Keratinocyte (primary cell): ENCODE results near the gene VPS8. TPM values are rescaled to one million over a fixed set of nuclear protein-coding genes. Genes with fewer than 3 reads are reported as not detected.

Experiments used
- DNase-seq: peaks from one replicate; pipeline ENCODE4 v3.0.0-alpha.2; 2011; ENCODE audit warnings: low read depth, missing footprints, low spot score
- FAIRE-seq: peaks from 2 replicates; lab custom pipeline; 2011; peaks lifted over from hg19 to GRCh38; lab: Jason Lieb, UNC
- H2AFZ ChIP-seq: 2 replicates; pipeline ENCODE4 v1.6.0; 2012; ENCODE audit warnings: low read length, control low read depth, inconsistent platforms; ENCODE audit not compliant: control insufficient read depth
- H3K27ac ChIP-seq: 2 replicates; pipeline ENCODE4 v1.5.1; 2011; ENCODE audit warnings: low read length; ENCODE audit not compliant: control insufficient read depth, insufficient read depth
- H3K27me3 ChIP-seq: 3 replicates; pipeline ENCODE4 v1.6.0; 2011; ENCODE audit warnings: low read length; ENCODE audit not compliant: control insufficient read depth, insufficient read depth; ENCODE audit errors: extremely low read depth
- H3K36me3 ChIP-seq, 2 experiments: 2 replicates in 1 of 2; 3 replicates in 1 of 2; pipeline ENCODE4 v1.5.1; 2011; ENCODE audit warnings: low read length in 2 of 2, mild to moderate bottlenecking in 1 of 2; ENCODE audit not compliant: control insufficient read depth in 2 of 2, insufficient read depth in 2 of 2; ENCODE audit errors: extremely low read depth in 1 of 2
- H3K4me1 ChIP-seq: 3 replicates; pipeline ENCODE4 v1.5.1; 2011; ENCODE audit warnings: low read length; ENCODE audit not compliant: control insufficient read depth, insufficient read depth; ENCODE audit errors: extremely low read depth
- H3K4me2 ChIP-seq: 3 replicates; pipeline ENCODE4 v1.6.0; 2011; ENCODE audit warnings: low read depth, low read length; ENCODE audit not compliant: control insufficient read depth, insufficient read depth; ENCODE audit errors: extremely low read depth
- H3K4me3 ChIP-seq, 3 experiments: fragments of 200-600 bp in 1 of 3; sonication (generic) in 1 of 3; 2 replicates in 2 of 3; 3 replicates in 1 of 3; pipeline ENCODE4 v1.5.1; 2011 to 2016; ENCODE audit warnings: low read length in 3 of 3, mild to moderate bottlenecking in 3 of 3, control low read depth in 2 of 3, inconsistent platforms in 1 of 3, low read depth in 1 of 3, mixed read lengths in 1 of 3, mixed run types in 1 of 3, moderate library complexity in 1 of 3; ENCODE audit not compliant: control insufficient read depth in 2 of 3, insufficient read depth in 2 of 3; ENCODE audit errors: extremely low read depth in 1 of 3
- H3K79me2 ChIP-seq: 2 replicates; pipeline ENCODE4 v1.6.0; 2012; ENCODE audit warnings: low read length; ENCODE audit not compliant: control insufficient read depth, insufficient read depth
- H3K9ac ChIP-seq: 3 replicates; pipeline ENCODE4 v1.6.0; 2011; ENCODE audit warnings: low read length; ENCODE audit not compliant: control insufficient read depth, insufficient read depth; ENCODE audit errors: extremely low read depth
- H3K9me1 ChIP-seq: 3 replicates; pipeline ENCODE4 v1.6.0; 2011; ENCODE audit warnings: low read length; ENCODE audit not compliant: control insufficient read depth, insufficient read depth; ENCODE audit errors: extremely low read depth
- H3K9me3 ChIP-seq: 2 replicates; pipeline ENCODE4 v1.5.1; 2012; ENCODE audit warnings: low read depth, low read length; ENCODE audit not compliant: control insufficient read depth
- H4K20me1 ChIP-seq: 3 replicates; pipeline ENCODE4 v1.6.0; 2011; ENCODE audit warnings: low read length; ENCODE audit not compliant: control insufficient read depth, insufficient read depth; ENCODE audit errors: extremely low read depth
- EZH2 ChIP-seq: IDR thresholded peaks from one replicate; pipeline ENCODE4 v1.6.1; 2012; ENCODE audit warnings: inconsistent platforms, mild to moderate bottlenecking, low read length, moderate library complexity
- dilution Hi-C: fragments of 300-500 bp; cut with MboI; formaldehyde crosslinking; loops from one replicate; pipeline ENCODE4 v1.7.0; 2020; ENCODE audit warnings: low sequenced_read_pairs; ENCODE audit not compliant: extremely low pct_ligation_motif_present
- polyA plus RNA-seq, 5 experiments: library from polyadenylated mRNA; depleted of rRNA in 3 of 5; stranded (reverse) in 3 of 5; stranded (forward) in 1 of 5; unstranded in 1 of 5; fragments of >200 nt; gene quantifications; 1 replicate in 1 of 5; 2 replicates in 3 of 5; 3 replicates in 1 of 5; pipeline versions ENCODE4 v1.2.1 to v1.2.3, GENCODE V29; 2011 to 2012; ENCODE audit warnings: missing spikeins in 2 of 5, low read depth in 1 of 5, low replicate concordance in 1 of 5
- TF ChIP-seq, protein P1 (sequence below), 3 experiments: IDR thresholded peaks in 1 of 3; conservative IDR thresholded peaks in 1 of 3; optimal IDR thresholded peaks in 1 of 3; 2 replicates in 2 of 3; 3 replicates in 1 of 3; pipeline versions ENCODE3 to v1.5.1; 2011; ENCODE audit warnings: low read length in 3 of 3, mild to moderate bottlenecking in 3 of 3, moderate library complexity in 2 of 3, control low read depth in 1 of 3, inconsistent platforms in 1 of 3; ENCODE audit not compliant: insufficient read depth in 2 of 3; ENCODE audit errors: extremely low read depth in 1 of 3

The VPS8 gene
- polyA plus RNA-seq, 1 donor (not counting 4 experiments of a cell fraction or from before 2014, with no cell fraction given) = 28.4 TPM

DNA sequence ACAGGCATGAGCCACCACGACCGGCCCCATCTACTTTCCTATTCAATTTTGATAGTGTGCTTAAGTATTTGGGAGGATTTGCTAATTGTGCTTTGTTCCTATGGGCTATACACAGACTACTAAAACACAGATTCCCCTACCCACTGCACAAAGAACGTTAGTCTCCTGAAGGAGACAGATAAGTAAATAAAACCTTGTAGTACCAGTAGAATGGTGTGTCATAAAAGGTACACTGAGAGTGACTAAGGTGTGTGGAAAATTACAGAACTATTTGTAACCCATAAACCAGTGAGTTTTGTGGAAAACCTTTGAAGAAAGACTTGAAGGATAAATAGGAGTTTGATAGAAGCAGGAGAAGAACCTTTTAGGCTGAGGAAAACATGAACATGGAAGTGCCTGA is 158.2 kb downstream of the VPS8 start:
- Histone ChIP-seq H3K9me3 (no peaks in the 10 kb centered on the region), H3K9me1 (no peaks in the 10 kb centered on the region), H3K79me2 (no peaks in the 10 kb centered on the region), H3K4me3 (no peak overlapping the region), H3K36me3 (peaks cover 0 to 5% of the 10 kb centered on the region in 2 experiments), H3K27me3 (no peaks in the 10 kb centered on the region), H3K9ac (no peak overlapping the region), H3K4me1 (no peaks in the 10 kb centered on the region), H3K27ac (no peak overlapping the region), H2AFZ (no peak overlapping the region), H3K4me2 (no peak overlapping the region), H4K20me1 (no peaks in the 10 kb centered on the region)
- DNase-seq (no peak), FAIRE-seq (no peak)
- no peak for TF ChIP-seq EZH2
- TF ChIP-seq, protein P1, sequence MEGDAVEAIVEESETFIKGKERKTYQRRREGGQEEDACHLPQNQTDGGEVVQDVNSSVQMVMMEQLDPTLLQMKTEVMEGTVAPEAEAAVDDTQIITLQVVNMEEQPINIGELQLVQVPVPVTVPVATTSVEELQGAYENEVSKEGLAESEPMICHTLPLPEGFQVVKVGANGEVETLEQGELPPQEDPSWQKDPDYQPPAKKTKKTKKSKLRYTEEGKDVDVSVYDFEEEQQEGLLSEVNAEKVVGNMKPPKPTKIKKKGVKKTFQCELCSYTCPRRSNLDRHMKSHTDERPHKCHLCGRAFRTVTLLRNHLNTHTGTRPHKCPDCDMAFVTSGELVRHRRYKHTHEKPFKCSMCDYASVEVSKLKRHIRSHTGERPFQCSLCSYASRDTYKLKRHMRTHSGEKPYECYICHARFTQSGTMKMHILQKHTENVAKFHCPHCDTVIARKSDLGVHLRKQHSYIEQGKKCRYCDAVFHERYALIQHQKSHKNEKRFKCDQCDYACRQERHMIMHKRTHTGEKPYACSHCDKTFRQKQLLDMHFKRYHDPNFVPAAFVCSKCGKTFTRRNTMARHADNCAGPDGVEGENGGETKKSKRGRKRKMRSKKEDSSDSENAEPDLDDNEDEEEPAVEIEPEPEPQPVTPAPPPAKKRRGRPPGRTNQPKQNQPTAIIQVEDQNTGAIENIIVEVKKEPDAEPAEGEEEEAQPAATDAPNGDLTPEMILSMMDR (optimal IDR thresholded peaks at IDR 0.05 in 1 of 3, IDR thresholded peaks at IDR 0.05 in 1 of 3, conservative IDR thresholded peaks at IDR 0.05 in 1 of 3; ENCODE audit: extremely low read depth in 1 of 3, insufficient read depth in 2 of 3, low read length in 3 of 3) = no peak
- dilution Hi-C loops = no loop called here

DNA sequence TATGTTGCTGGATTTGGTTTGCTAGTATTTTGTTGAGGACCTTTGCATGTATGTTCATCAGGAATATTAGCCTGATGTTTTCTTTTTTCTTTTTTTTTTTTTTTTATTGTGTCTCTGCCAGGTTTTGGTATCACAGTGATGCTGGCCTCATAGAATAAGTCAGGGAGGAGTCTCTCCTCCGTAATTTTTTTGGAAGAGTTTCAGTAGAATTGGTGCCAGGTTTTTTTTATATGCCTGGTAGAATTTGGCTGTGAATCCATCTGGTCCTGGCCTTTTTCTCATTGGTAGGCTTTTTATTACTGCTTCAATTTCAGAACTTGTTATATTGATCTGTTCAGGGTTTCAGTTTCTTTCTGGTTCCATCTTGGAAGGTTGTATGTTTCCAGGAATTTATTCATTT is 165.8 kb downstream of the VPS8 start:
- dilution Hi-C loops = no loop called here
- Histone ChIP-seq H2AFZ (no peak overlapping the region), H3K9ac (no peak overlapping the region), H3K9me3 (no peaks in the 10 kb centered on the region), H3K9me1 (no peaks in the 10 kb centered on the region), H3K79me2 (no peaks in the 10 kb centered on the region), H3K27me3 (no peaks in the 10 kb centered on the region), H3K4me1 (no peaks in the 10 kb centered on the region), H4K20me1 (no peaks in the 10 kb centered on the region), H3K27ac (no peak overlapping the region), H3K4me3 (no peak overlapping the region), H3K36me3 (no peaks in the 10 kb centered on the region), H3K4me2 (no peak overlapping the region)
- no peak for DNase-seq
- no peak for FAIRE-seq
- TF ChIP-seq, protein P1 (optimal IDR thresholded peaks at IDR 0.05 in 1 of 3, IDR thresholded peaks at IDR 0.05 in 1 of 3, conservative IDR thresholded peaks at IDR 0.05 in 1 of 3; ENCODE audit: extremely low read depth in 1 of 3, insufficient read depth in 2 of 3, low read length in 3 of 3) = no peak
- no peak for TF ChIP-seq EZH2
